Testis (tissue), 3 donors: ENCODE data around the gene C4orf51. TPM values are rescaled to one million over a fixed set of nuclear protein-coding genes. Genes with fewer than 3 reads are reported as not detected.

Experiments used
- DNase-seq: peaks from one replicate; pipeline ENCODE4 v3.0.0-alpha.2; 2019
- H3K27ac ChIP-seq, 2 donors: fragments of 200-600 bp; sonication (generic); one replicate each; pipeline ENCODE4 v1.5.1; 2019
- H3K27me3 ChIP-seq: fragments of 200-600 bp; sonication (generic); one replicate; pipeline ENCODE4 v1.5.1; 2019
- H3K36me3 ChIP-seq: fragments of 200-600 bp; sonication (generic); one replicate; pipeline ENCODE4 v1.5.1; 2017; ENCODE audit warnings: low read depth; ENCODE audit errors: missing control alignments
- H3K4me1 ChIP-seq: fragments of 200-600 bp; sonication (generic); one replicate; pipeline ENCODE4 v1.5.1; 2019
- H3K4me3 ChIP-seq, 2 donors: fragments of 200-600 bp; sonication (generic); one replicate each; pipeline ENCODE4 v1.5.1; 2017 to 2019
- H3K9me3 ChIP-seq: fragments of 200-600 bp; sonication (generic); one replicate; pipeline ENCODE4 v1.5.1; 2017
- POLR2A ChIP-seq: fragments of 450-650 bp; IDR thresholded peaks from one replicate; pipeline ENCODE4 v1.6.1; 2017; ENCODE audit warnings: antibody characterized with exemption, mild to moderate bottlenecking, moderate library complexity
- WGBS, 2 donors: methylation state at CpG; one replicate each; pipeline ENCODE4 v1.1.5; 2018; 5-methylcytosine and 5-hydroxymethylcytosine counted together
- intact Hi-C: fragments of 100-400 bp; cut with DNase I; formaldehyde crosslinking; loops from one replicate; pipeline ENCODE4 v1.15.1; 2023; ENCODE audit warnings: low total_unique reads
- polyA plus RNA-seq: library from polyadenylated mRNA; stranded (reverse); fragments of 350-450 nt; fragmentation: Illumina TruSeq; extraction: RNeasy Lipid Tissue Mini Kit (QIAGEN cat#74804); gene quantifications from one replicate; pipeline ENCODE4 v1.2.3, GENCODE V29; 2014; ENCODE audit warnings: low read depth, low replicate concordance; ENCODE audit not compliant: insufficient read depth
- total RNA-seq, 2 donors: library from RNA; depleted of rRNA; stranded (reverse); fragments of >200 nt; gene quantifications; one replicate each; pipeline ENCODE4 v1.2.3, GENCODE V29; 2016
- TF ChIP-seq, protein P1 (sequence below), 3 experiments: fragments of 450-650 bp in 2 of 3; fragments of 200-600 bp in 1 of 3; sonication (generic) in 1 of 3; IDR thresholded peaks; one replicate each; pipeline ENCODE4 v1.5.1; 2016 to 2019; ENCODE audit warnings: antibody characterized with exemption in 3 of 3, mild to moderate bottlenecking in 2 of 3, moderate library complexity in 1 of 3

The C4orf51 gene
- total and polyA plus RNA-seq, 3 donors from 2014 or later = 0.87 to 10.6 (median 1.3) TPM

- no peaks in the 10 kb centered on the region for H3K27me3 ChIP-seq
- H3K4me1 ChIP-seq = peaks cover 4% of the 10 kb centered on the region
- H3K27ac ChIP-seq = no peak overlapping the region
- intact Hi-C loops = no loop called here
- DNase-seq = no peak
- no peak overlapping the region for H3K4me3 ChIP-seq
- WGBS, 2 donors = 72 to 79% methylated on average over 3 of the region's 3 CpGs
- H3K9me3 ChIP-seq = no peaks in the 10 kb centered on the region
- TF ChIP-seq, protein P1, sequence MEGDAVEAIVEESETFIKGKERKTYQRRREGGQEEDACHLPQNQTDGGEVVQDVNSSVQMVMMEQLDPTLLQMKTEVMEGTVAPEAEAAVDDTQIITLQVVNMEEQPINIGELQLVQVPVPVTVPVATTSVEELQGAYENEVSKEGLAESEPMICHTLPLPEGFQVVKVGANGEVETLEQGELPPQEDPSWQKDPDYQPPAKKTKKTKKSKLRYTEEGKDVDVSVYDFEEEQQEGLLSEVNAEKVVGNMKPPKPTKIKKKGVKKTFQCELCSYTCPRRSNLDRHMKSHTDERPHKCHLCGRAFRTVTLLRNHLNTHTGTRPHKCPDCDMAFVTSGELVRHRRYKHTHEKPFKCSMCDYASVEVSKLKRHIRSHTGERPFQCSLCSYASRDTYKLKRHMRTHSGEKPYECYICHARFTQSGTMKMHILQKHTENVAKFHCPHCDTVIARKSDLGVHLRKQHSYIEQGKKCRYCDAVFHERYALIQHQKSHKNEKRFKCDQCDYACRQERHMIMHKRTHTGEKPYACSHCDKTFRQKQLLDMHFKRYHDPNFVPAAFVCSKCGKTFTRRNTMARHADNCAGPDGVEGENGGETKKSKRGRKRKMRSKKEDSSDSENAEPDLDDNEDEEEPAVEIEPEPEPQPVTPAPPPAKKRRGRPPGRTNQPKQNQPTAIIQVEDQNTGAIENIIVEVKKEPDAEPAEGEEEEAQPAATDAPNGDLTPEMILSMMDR (IDR thresholded peaks at IDR 0.05) = no peak
- TF ChIP-seq POLR2A = no peak
- H3K36me3 ChIP-seq = no peaks in the 10 kb centered on the region
Observed at GRCh38 chr4:145716200-145716599, 36.3 kb downstream of the C4orf51 start.

GRCh38 chr4:145716661-145717200, 36.8 kb downstream of the C4orf51 start:
- no peaks in the 10 kb centered on the region for H3K9me3 ChIP-seq
- no peak overlapping the region for H3K4me3 ChIP-seq
- H3K27ac ChIP-seq = no peak overlapping the region
- intact Hi-C loops = no loop called here
- H3K36me3 ChIP-seq = no peaks in the 10 kb centered on the region
- DNase-seq = no peak
- H3K27me3 ChIP-seq = no peaks in the 10 kb centered on the region
- TF ChIP-seq, protein P1 (IDR thresholded peaks at IDR 0.05) = no peak
- H3K4me1 ChIP-seq = peaks cover 4% of the 10 kb centered on the region
- 81 to 89% methylated on average over 1 of the region's 1 CpG for WGBS, 2 donors

GRCh38 chr4:145719752-145720624, 40.0 kb downstream of the C4orf51 start:
- Histone ChIP-seq H3K4me3 (no peak overlapping the region), H3K4me1 (peaks cover 4% of the 10 kb centered on the region), H3K9me3 (no peaks in the 10 kb centered on the region), H3K36me3 (no peaks in the 10 kb centered on the region), H3K27ac (no peak overlapping the region), H3K27me3 (no peaks in the 10 kb centered on the region)
- intact Hi-C loops = no loop called here
- 62 to 78% methylated on average over 10 of the region's 10 CpGs for WGBS, 2 donors
- no peak for TF ChIP-seq POLR2A
- TF ChIP-seq, protein P1 (IDR thresholded peaks at IDR 0.05) = no peak
- DNase-seq = no peak

- no peak for TF ChIP-seq POLR2A
- TF ChIP-seq, protein P1 (IDR thresholded peaks at IDR 0.05) = no peak
- WGBS, 2 donors = 91 to 92% methylated on average over 3 of the region's 3 CpGs
- DNase-seq = no peak
- intact Hi-C loops = no loop called here
- Histone ChIP-seq H3K4me3 (no peak overlapping the region), H3K36me3 (no peaks in the 10 kb centered on the region), H3K9me3 (no peaks in the 10 kb centered on the region), H3K27me3 (no peaks in the 10 kb centered on the region), H3K27ac (no peak overlapping the region), H3K4me1 (peaks cover 4% of the 10 kb centered on the region)
Observed at GRCh38 chr4:145720656-145721055, 40.7 kb downstream of the C4orf51 start.
